Caco-2 (cell line): ENCODE results near the gene SLC35B4. TPM values are rescaled to one million over a fixed set of nuclear protein-coding genes. Genes with fewer than 3 reads are reported as not detected.

Source experiments
- BruUV-seq: library from RNA; stranded (reverse); fragments of 400-500 nt; replicated peaks from 2 replicates; lab custom pipeline; 2021; lab: Mats Ljungman, UMichigan
- CTCF ChIA-PET: fragments of 300-600 bp; sonication (Branson Sonifier 250); formaldehyde crosslinking; loops from one replicate; lab custom pipeline; 2022; ENCODE audit warnings: antibody characterized with exemption; lab: Charles Lee
- POLR2A ChIA-PET: fragments of 300-600 bp; sonication (Branson Sonifier 250); formaldehyde crosslinking; loops from one replicate; lab custom pipeline; 2022; ENCODE audit warnings: antibody characterized with exemption; lab: Charles Lee
- DNase-seq, 2 experiments: peaks; one replicate each; pipeline versions ENCODE4 v3.0.0 to v3.0.0-alpha.2; 2020 to 2022
- H3K27me3 ChIP-seq: replicated peaks from 2 replicates; pipeline ENCODE4 v1.6.0; 2011; ENCODE audit warnings: low read length; ENCODE audit not compliant: control insufficient read depth, insufficient read depth
- H3K36me3 ChIP-seq: 2 replicates; pipeline ENCODE4 v1.5.1; 2011; ENCODE audit warnings: low read length; ENCODE audit not compliant: control insufficient read depth, insufficient read depth
- H3K4me1 ChIP-seq: fragments of 250-450 bp; sonication (Bioruptor Pico); 2 replicates; pipeline ENCODE4 v1.5.1; 2020; ENCODE audit warnings: mild to moderate bottlenecking
- H3K4me3 ChIP-seq: 2 replicates; pipeline ENCODE4 v1.5.1; 2011; ENCODE audit warnings: low read depth, mild to moderate bottlenecking, control low read depth, low read length
- H3K9me3 ChIP-seq: fragments of 250-450 bp; sonication (Bioruptor Pico); 2 replicates; pipeline ENCODE4 v1.5.1; 2020; ENCODE audit warnings: mild to moderate bottlenecking, moderate library complexity
- H3K27ac Mint-ChIP-seq: one replicate; pipeline ENCODE4 v1.8.0; 2022; ENCODE audit warnings: mixed read lengths; ENCODE audit not compliant: unreplicated experiment
- H3K27me3 Mint-ChIP-seq: one replicate; pipeline ENCODE4 v1.8.0; 2022; ENCODE audit warnings: mixed read lengths; ENCODE audit not compliant: insufficient read depth, unreplicated experiment
- H3K36me3 Mint-ChIP-seq: one replicate; pipeline ENCODE4 v1.8.0; 2022; ENCODE audit warnings: mild to moderate bottlenecking, mixed read lengths; ENCODE audit not compliant: insufficient read depth, unreplicated experiment
- H3K4me1 Mint-ChIP-seq: one replicate; pipeline ENCODE4 v1.8.0; 2022; ENCODE audit warnings: low read depth, mixed read lengths; ENCODE audit not compliant: unreplicated experiment
- H3K4me3 Mint-ChIP-seq: one replicate; pipeline ENCODE4 v1.8.0; 2022; ENCODE audit warnings: mild to moderate bottlenecking, moderate library complexity, mixed read lengths; ENCODE audit not compliant: unreplicated experiment
- H3K9me3 Mint-ChIP-seq: one replicate; pipeline ENCODE4 v1.8.0; 2022; ENCODE audit warnings: mixed read lengths; ENCODE audit not compliant: unreplicated experiment
- intact Hi-C: fragments of 100-400 bp; cut with micrococcal nuclease; formaldehyde crosslinking; loops from one replicate; pipeline ENCODE4 v1.10.0; 2022; ENCODE audit not compliant: unreplicated experiment
- total RNA-seq: library from RNA; stranded (reverse); gene quantifications from 2 replicates; pipeline ENCODE4 v1.2.3, GENCODE V29; 2022
- TF ChIP-seq, protein P1 (sequence below), 2 experiments: fragments of 200-600 bp in 1 of 2; IDR thresholded peaks; 1 replicate in 1 of 2; 2 replicates in 1 of 2; pipeline versions ENCODE4 v1.5.1 to v1.8.0; 2011 to 2022; ENCODE audit warnings: antibody characterized with exemption in 1 of 2, control low read depth in 1 of 2, inconsistent platforms in 1 of 2, low read depth in 1 of 2, low read length in 1 of 2, mild to moderate bottlenecking in 1 of 2, moderate library complexity in 1 of 2; ENCODE audit not compliant: insufficient read depth in 1 of 2, severe bottlenecking in 1 of 2, unreplicated experiment in 1 of 2

Gene SLC35B4
- total RNA-seq, 1 experiment from 2014 or later = 18.2 TPM

DNA sequence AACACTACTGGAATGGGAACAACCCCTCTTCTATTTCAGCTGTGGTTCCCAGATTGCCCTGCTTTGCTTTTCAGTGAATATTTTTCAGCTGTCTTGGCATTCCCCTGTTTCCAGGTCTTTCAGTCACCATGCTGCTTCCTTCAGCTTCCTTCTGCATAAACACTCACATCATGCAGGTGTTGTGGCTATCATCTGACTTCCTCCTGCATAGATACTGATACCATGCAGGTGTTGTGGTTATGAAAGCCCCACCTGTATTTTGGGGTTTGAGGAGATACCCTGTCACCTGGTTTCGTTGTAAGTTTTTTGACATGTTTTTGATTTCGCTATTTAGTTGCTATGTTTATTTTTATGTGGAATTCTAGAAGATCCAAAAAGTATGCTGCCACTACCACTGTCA, 71.5 kb downstream of the SLC35B4 start:
- H3K36me3 Mint-ChIP-seq = no peaks in the 10 kb centered on the region
- intact Hi-C loops = no loop called here
- Histone ChIP-seq H3K27me3 (no peaks in the 10 kb centered on the region), H3K36me3 (no peaks in the 10 kb centered on the region), H3K4me1 (no peaks in the 10 kb centered on the region), H3K4me3 (no peak overlapping the region), H3K9me3 (no peaks in the 10 kb centered on the region)
- peaks cover 8% of the 10 kb centered on the region for H3K27me3 Mint-ChIP-seq
- no peak overlapping the region for H3K4me3 Mint-ChIP-seq
- ChIA-PET CTCF (no interaction called here), POLR2A (no interaction called here)
- no peaks in the 10 kb centered on the region for H3K9me3 Mint-ChIP-seq
- no peak overlapping the region for H3K27ac Mint-ChIP-seq
- TF ChIP-seq, protein P1, sequence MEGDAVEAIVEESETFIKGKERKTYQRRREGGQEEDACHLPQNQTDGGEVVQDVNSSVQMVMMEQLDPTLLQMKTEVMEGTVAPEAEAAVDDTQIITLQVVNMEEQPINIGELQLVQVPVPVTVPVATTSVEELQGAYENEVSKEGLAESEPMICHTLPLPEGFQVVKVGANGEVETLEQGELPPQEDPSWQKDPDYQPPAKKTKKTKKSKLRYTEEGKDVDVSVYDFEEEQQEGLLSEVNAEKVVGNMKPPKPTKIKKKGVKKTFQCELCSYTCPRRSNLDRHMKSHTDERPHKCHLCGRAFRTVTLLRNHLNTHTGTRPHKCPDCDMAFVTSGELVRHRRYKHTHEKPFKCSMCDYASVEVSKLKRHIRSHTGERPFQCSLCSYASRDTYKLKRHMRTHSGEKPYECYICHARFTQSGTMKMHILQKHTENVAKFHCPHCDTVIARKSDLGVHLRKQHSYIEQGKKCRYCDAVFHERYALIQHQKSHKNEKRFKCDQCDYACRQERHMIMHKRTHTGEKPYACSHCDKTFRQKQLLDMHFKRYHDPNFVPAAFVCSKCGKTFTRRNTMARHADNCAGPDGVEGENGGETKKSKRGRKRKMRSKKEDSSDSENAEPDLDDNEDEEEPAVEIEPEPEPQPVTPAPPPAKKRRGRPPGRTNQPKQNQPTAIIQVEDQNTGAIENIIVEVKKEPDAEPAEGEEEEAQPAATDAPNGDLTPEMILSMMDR (IDR thresholded peaks at IDR 0.05; ENCODE audit: insufficient read depth in 1 of 2, low read depth in 1 of 2, low read length in 1 of 2, severe bottlenecking in 1 of 2, unreplicated experiment in 1 of 2) = no peak
- H3K4me1 Mint-ChIP-seq = no peaks in the 10 kb centered on the region
- DNase-seq = no peak
- no TSS peak for BruUV-seq

Other genes starting within 250 kb of the SLC35B4 start
- gene LRGUK, start 189.6 kb downstream of the SLC35B4 start, total RNA-seq = 0.09 TPM in 1 of 2 replicates, not detected in the other
- gene AKR1B1, start 142.2 kb upstream of the SLC35B4 start, total RNA-seq = 58.6 and 62.8 TPM in 2 replicates
- 0.74 and 0.84 TPM in 2 replicates for gene AKR1B10, start 210.6 kb upstream of the SLC35B4 start, total RNA-seq
- not detected in 2 replicates for gene AKR1B15, start 232.2 kb upstream of the SLC35B4 start, total RNA-seq